Fibroblast of lung (primary cell): ENCODE measurements around the gene TTC23. TPM values are rescaled to one million over a fixed set of nuclear protein-coding genes. Genes with fewer than 3 reads are reported as not detected.

Source experiments
- DNase-seq, 2 donors: peaks; one replicate each; pipeline versions ENCODE4 v3.0.0 to v3.0.0-alpha.2; 2010; ENCODE audit warnings: low read depth in 2 of 2
- H2AFZ ChIP-seq: 2 replicates; pipeline ENCODE4 v1.5.1; 2012; ENCODE audit warnings: low read length, control low read depth, inconsistent platforms
- H3K27ac ChIP-seq: 2 replicates; pipeline ENCODE4 v1.5.1; 2011; ENCODE audit warnings: low read length, control low read depth; ENCODE audit not compliant: insufficient read depth
- H3K27me3 ChIP-seq: 2 replicates; pipeline ENCODE4 v1.5.1; 2011; ENCODE audit warnings: mild to moderate bottlenecking, low read length; ENCODE audit not compliant: control insufficient read depth, insufficient read depth
- H3K36me3 ChIP-seq: 2 replicates; pipeline ENCODE4 v1.5.1; 2011; ENCODE audit warnings: low read length; ENCODE audit not compliant: control insufficient read depth, insufficient read depth
- H3K4me1 ChIP-seq: 2 replicates; pipeline ENCODE4 v1.5.1; 2011; ENCODE audit warnings: low read length; ENCODE audit not compliant: control insufficient read depth, insufficient read depth; ENCODE audit errors: extremely low read depth
- H3K4me2 ChIP-seq: 2 replicates; pipeline ENCODE4 v1.5.1; 2011; ENCODE audit warnings: low read length, control low read depth; ENCODE audit not compliant: insufficient read depth; ENCODE audit errors: extremely low read depth
- H3K4me3 ChIP-seq, 4 experiments: fragments of 200-600 bp in 1 of 4; sonication (generic) in 1 of 4; replicated peaks in 1 of 4; 2 replicates each; pipeline ENCODE4 v1.5.1; 2011 to 2016; ENCODE audit warnings: low read length in 4 of 4, low read depth in 3 of 4, mild to moderate bottlenecking in 3 of 4, control low read depth in 2 of 4, inconsistent platforms in 1 of 4, mixed read lengths in 1 of 4; ENCODE audit not compliant: insufficient read depth in 1 of 4; ENCODE audit errors: control extremely low read depth in 1 of 4
- H3K79me2 ChIP-seq: 2 replicates; pipeline ENCODE4 v1.5.1; 2012; ENCODE audit warnings: mild to moderate bottlenecking, low read length, inconsistent platforms; ENCODE audit not compliant: control insufficient read depth, insufficient read depth
- H3K9ac ChIP-seq: 2 replicates; pipeline ENCODE4 v1.5.1; 2011; ENCODE audit warnings: mild to moderate bottlenecking, low read length, control low read depth; ENCODE audit not compliant: insufficient read depth
- H3K9me3 ChIP-seq: 2 replicates; pipeline ENCODE4 v1.5.1; 2012; ENCODE audit warnings: low read depth, low read length; ENCODE audit not compliant: control insufficient read depth, insufficient read depth
- H4K20me1 ChIP-seq: 2 replicates; pipeline ENCODE4 v1.5.1; 2011; ENCODE audit warnings: low read length; ENCODE audit not compliant: control insufficient read depth, insufficient read depth; ENCODE audit errors: extremely low read depth
- CTCF ChIP-seq, 2 donors: IDR thresholded peaks in 1 of 2; conservative IDR thresholded peaks in 1 of 2; 1 replicate in 1 of 2; 2 replicates in 1 of 2; pipeline ENCODE4 v1.5.1; 2011 to 2012; ENCODE audit warnings: low read length in 2 of 2, control low read depth in 1 of 2, inconsistent platforms in 1 of 2, low read depth in 1 of 2, mild to moderate bottlenecking in 1 of 2
- EZH2 ChIP-seq: IDR thresholded peaks from 2 replicates; pipeline ENCODE4 v1.5.1; 2012; ENCODE audit warnings: low read length, control low read depth, mild to moderate bottlenecking; ENCODE audit errors: missing control alignments
- polyA plus RNA-seq, 2 donors: library from polyadenylated mRNA; depleted of rRNA in 1 of 2; stranded (reverse) in 1 of 2; unstranded in 1 of 2; fragments of >200 nt; gene quantifications; 2 replicates each; pipeline ENCODE4 v1.2.1, GENCODE V29; 2011 to 2012; ENCODE audit warnings: missing spikeins in 1 of 2
- total RNA-seq: library from RNA; depleted of rRNA; stranded (reverse); fragments of >200 nt; gene quantifications from 2 replicates; pipeline ENCODE4 v1.2.1, GENCODE V29; 2014

TTC23 gene
- total and polyA plus RNA-seq, 2 donors (not counting 1 experiment from before 2014, with no cell fraction given): 3.5 to 30.4 TPM

GRCh38 chr15:99092554-99093172 lies 156.7 kb downstream of the TTC23 start:
- H3K4me3 ChIP-seq: no peak overlapping the region
- H3K36me3 ChIP-seq: no peaks in the 10 kb centered on the region
- peaks cover 3% of the 10 kb centered on the region for H3K27me3 ChIP-seq
- no peak overlapping the region for H2AFZ ChIP-seq
- H3K4me2 ChIP-seq: no peak overlapping the region
- TF ChIP-seq CTCF (conservative IDR thresholded peaks at IDR 0.05 in 1 of 2, IDR thresholded peaks at IDR 0.05 in 1 of 2; ENCODE audit: low read depth in 1 of 2, low read length in 2 of 2): no peak
- no peak for TF ChIP-seq EZH2
- H4K20me1 ChIP-seq: no peaks in the 10 kb centered on the region
- H3K4me1 ChIP-seq: no peaks in the 10 kb centered on the region
- no peak overlapping the region for H3K27ac ChIP-seq
- DNase-seq: no peak
- no peaks in the 10 kb centered on the region for H3K9me3 ChIP-seq
- H3K79me2 ChIP-seq: no peaks in the 10 kb centered on the region
- H3K9ac ChIP-seq: no peak overlapping the region

- Histone ChIP-seq H3K9ac (no peak overlapping the region), H4K20me1 (no peaks in the 10 kb centered on the region), H3K9me3 (no peaks in the 10 kb centered on the region), H3K27ac (no peak overlapping the region), H3K4me3 (no peak overlapping the region), H3K4me2 (no peak overlapping the region), H3K4me1 (no peaks in the 10 kb centered on the region), H3K27me3 (no peaks in the 10 kb centered on the region), H3K79me2 (no peaks in the 10 kb centered on the region), H3K36me3 (no peaks in the 10 kb centered on the region), H2AFZ (no peak overlapping the region)
- TF ChIP-seq CTCF (conservative IDR thresholded peaks at IDR 0.05 in 1 of 2, IDR thresholded peaks at IDR 0.05 in 1 of 2; ENCODE audit: low read depth in 1 of 2, low read length in 2 of 2) (no peak), EZH2 (no peak)
- no peak for DNase-seq
These were observed 158.4 kb downstream of the TTC23 start for GRCh38 chr15:99090938-99091337.

- no peaks in the 10 kb centered on the region for H3K9me3 ChIP-seq
- DNase-seq: peak in 1 of 2 donors; percentile 8
- H3K27ac ChIP-seq: no peak overlapping the region
- H3K4me3 ChIP-seq: no peak overlapping the region
- no peak overlapping the region for H2AFZ ChIP-seq
- no peaks in the 10 kb centered on the region for H3K27me3 ChIP-seq
- no peak overlapping the region for H3K4me2 ChIP-seq
- H4K20me1 ChIP-seq: no peaks in the 10 kb centered on the region
- H3K4me1 ChIP-seq: no peaks in the 10 kb centered on the region
- TF ChIP-seq EZH2 (no peak), CTCF (conservative IDR thresholded peaks at IDR 0.05 in 1 of 2, IDR thresholded peaks at IDR 0.05 in 1 of 2; ENCODE audit: low read depth in 1 of 2, low read length in 2 of 2) (no peak)
- no peaks in the 10 kb centered on the region for H3K79me2 ChIP-seq
- no peak overlapping the region for H3K9ac ChIP-seq
- H3K36me3 ChIP-seq: no peaks in the 10 kb centered on the region
These were observed 159.2 kb downstream of the TTC23 start for GRCh38 chr15:99090011-99090699.
